Endothelial cell of umbilical vein (primary cell): ENCODE measurements around the gene TUBA4A. TPM values are rescaled to one million over a fixed set of nuclear protein-coding genes. Genes with fewer than 3 reads are reported as not detected.

ENCODE experiments used
- BruUV-seq: library from RNA; stranded (reverse); fragments of 400-500 nt; replicated peaks from 2 replicates; lab custom pipeline; 2021; lab: Mats Ljungman, UMichigan
- CTCF ChIA-PET: fragments of 300-600, 350-600 bp; sonication (Branson Sonifier 250); formaldehyde crosslinking; loops from one replicate; lab custom pipeline; 2021; ENCODE audit warnings: antibody characterized with exemption, inconsistent platforms; lab: Charles Lee
- POLR2A ChIA-PET: fragments of 300-600, 350-600 bp; sonication (Branson Sonifier 250); formaldehyde crosslinking; loops from one replicate; lab custom pipeline; 2021; ENCODE audit warnings: antibody characterized with exemption, inconsistent platforms; lab: Charles Lee
- DNase-seq: peaks from one replicate; pipeline ENCODE4 v3.0.0-alpha.2; 2011; ENCODE audit warnings: low read depth, low spot score
- FAIRE-seq: peaks from 2 replicates; lab custom pipeline; 2011; peaks lifted over from hg19 to GRCh38; lab: Jason Lieb, UNC
- H2AFZ ChIP-seq: 2 replicates; pipeline ENCODE4 v1.6.0; 2012; ENCODE audit warnings: low read depth, low read length, control low read depth, inconsistent platforms
- H3K27ac ChIP-seq: 2 replicates; pipeline ENCODE4 v1.5.1; 2011; ENCODE audit warnings: low read depth, mild to moderate bottlenecking, control low read depth, low read length, moderate library complexity; ENCODE audit not compliant: insufficient read depth
- H3K27me3 ChIP-seq, 2 experiments: 2 replicates each; pipeline versions ENCODE4 v1.6.0 to v1.6.1; 2011; ENCODE audit warnings: low read length in 2 of 2, mixed read lengths in 1 of 2; ENCODE audit not compliant: control insufficient read depth in 2 of 2, insufficient read depth in 2 of 2
- H3K36me3 ChIP-seq, 2 experiments: 2 replicates in 1 of 2; 3 replicates in 1 of 2; pipeline ENCODE4 v1.5.1; 2011; ENCODE audit warnings: low read length in 2 of 2, mild to moderate bottlenecking in 1 of 2, moderate library complexity in 1 of 2; ENCODE audit not compliant: control insufficient read depth in 2 of 2, insufficient read depth in 2 of 2; ENCODE audit errors: extremely low read depth in 1 of 2
- H3K4me1 ChIP-seq: 3 replicates; pipeline ENCODE4 v1.5.1; 2011; ENCODE audit warnings: mild to moderate bottlenecking, low read length; ENCODE audit not compliant: control insufficient read depth, insufficient read depth; ENCODE audit errors: extremely low read depth
- H3K4me2 ChIP-seq: 2 replicates; pipeline ENCODE4 v1.6.1; 2011; ENCODE audit warnings: low read length, control low read depth, mixed read lengths; ENCODE audit not compliant: insufficient read depth
- H3K4me3 ChIP-seq, 3 experiments: fragments of 200-600 bp in 1 of 3; sonication (generic), shearing (Covaris generic) in 1 of 3; replicated peaks in 1 of 3; 2 replicates each; pipeline ENCODE4 v1.5.1; 2011 to 2016; ENCODE audit warnings: control low read depth in 3 of 3, low read length in 3 of 3, mild to moderate bottlenecking in 2 of 3, inconsistent platforms in 1 of 3, low read depth in 1 of 3, moderate library complexity in 1 of 3; ENCODE audit not compliant: insufficient read depth in 1 of 3
- H3K79me2 ChIP-seq: 2 replicates; pipeline ENCODE4 v1.6.0; 2012; ENCODE audit warnings: low read length, inconsistent platforms; ENCODE audit not compliant: control insufficient read depth, insufficient read depth
- H3K9ac ChIP-seq: replicated peaks from 2 replicates; pipeline ENCODE3; 2011; ENCODE audit warnings: low read length, control low read depth; ENCODE audit not compliant: insufficient read depth; ENCODE audit errors: extremely low read depth
- H3K9me1 ChIP-seq: replicated peaks from 3 replicates; pipeline ENCODE4 v1.6.0; 2011; ENCODE audit warnings: mild to moderate bottlenecking, low read length; ENCODE audit not compliant: control insufficient read depth, insufficient read depth; ENCODE audit errors: extremely low read depth
- H3K9me3 ChIP-seq: replicated peaks from 2 replicates; pipeline ENCODE4 v1.5.1; 2012; ENCODE audit warnings: low read length, inconsistent platforms; ENCODE audit not compliant: control insufficient read depth, insufficient read depth
- H4K20me1 ChIP-seq: replicated peaks from 2 replicates; pipeline ENCODE3; 2011; ENCODE audit warnings: mild to moderate bottlenecking, low read length; ENCODE audit not compliant: control insufficient read depth, insufficient read depth; ENCODE audit errors: extremely low read depth
- CTCF ChIP-seq, 2 donors: IDR thresholded peaks; 1 replicate in 1 of 2; 2 replicates in 1 of 2; pipeline ENCODE4 v1.5.1; 2011; ENCODE audit warnings: low read length in 2 of 2, mild to moderate bottlenecking in 2 of 2, moderate library complexity in 2 of 2, control low read depth in 1 of 2, inconsistent platforms in 1 of 2, low read depth in 1 of 2; ENCODE audit not compliant: insufficient read depth in 1 of 2; ENCODE audit errors: extremely low read depth in 1 of 2
- EZH2 ChIP-seq: IDR thresholded peaks from 2 replicates; pipeline ENCODE4 v1.6.1; 2012; ENCODE audit warnings: borderline replicate concordance, low read depth, mild to moderate bottlenecking, moderate library complexity, low read length, inconsistent platforms; ENCODE audit not compliant: severe bottlenecking
- FOS ChIP-seq: IDR thresholded peaks from 2 replicates; pipeline ENCODE4 v1.6.1; 2011; ENCODE audit warnings: mild to moderate bottlenecking, low read length, moderate library complexity, borderline replicate concordance; ENCODE audit not compliant: insufficient read depth
- GATA2 ChIP-seq: IDR thresholded peaks from 2 replicates; pipeline ENCODE4 v1.7.0; 2011; ENCODE audit warnings: low read depth, mild to moderate bottlenecking, moderate library complexity, mixed read lengths, low read length; ENCODE audit not compliant: insufficient read length, insufficient read depth
- JUN ChIP-seq: IDR thresholded peaks from 2 replicates; pipeline ENCODE4 v1.6.1; 2011; ENCODE audit warnings: borderline replicate concordance, low read depth; ENCODE audit not compliant: insufficient read length, insufficient read depth
- MAX ChIP-seq: IDR thresholded peaks from 2 replicates; pipeline ENCODE4 v1.6.1; 2011; ENCODE audit not compliant: insufficient read depth, insufficient read length
- MYC ChIP-seq: IDR thresholded peaks from one replicate; pipeline ENCODE4 v1.6.1; 2011; ENCODE audit warnings: mild to moderate bottlenecking, low read depth, low read length
- POLR2A ChIP-seq: IDR thresholded peaks from 2 replicates; pipeline ENCODE4 v1.6.1; 2012; ENCODE audit warnings: low read depth, mild to moderate bottlenecking, control low read depth, low read length
- POLR2AphosphoS5 ChIP-seq: IDR thresholded peaks from 2 replicates; pipeline ENCODE4 v1.6.1; 2012; ENCODE audit warnings: low read depth, mild to moderate bottlenecking, control low read depth, low read length, moderate library complexity; ENCODE audit not compliant: insufficient read depth
- dilution Hi-C: fragments of 300-500 bp; cut with MboI; formaldehyde crosslinking; loops from one replicate; pipeline ENCODE4 v1.15.0; 2019; ENCODE audit warnings: low sequenced_read_pairs; ENCODE audit not compliant: extremely low pct_ligation_motif_present
- intact Hi-C: fragments of 100-400 bp; cut with micrococcal nuclease; formaldehyde crosslinking; loops from one replicate; pipeline ENCODE4 v1.10.0; 2022
- polyA plus RNA-seq, 4 experiments: library from polyadenylated mRNA; depleted of rRNA in 3 of 4; stranded (reverse) in 3 of 4; unstranded in 1 of 4; fragments of >200 nt; gene quantifications; 2 replicates each; pipeline versions ENCODE4 v1.2.1 to v1.2.3, GENCODE V29; 2011 to 2012; ENCODE audit warnings: missing spikeins in 1 of 4
- total RNA-seq: library from RNA; stranded (reverse); gene quantifications from 2 replicates; pipeline ENCODE4 v1.2.3, GENCODE V29; 2021

TUBA4A gene
- total and polyA plus RNA-seq, 2 donors (not counting 3 experiments of a cell fraction or from before 2014, with no cell fraction given) = 16.5 to 24.8 TPM

GRCh38 chr2:219289195-219289536 is 35.4 kb upstream of the TUBA4A start:
- intact Hi-C loops (no loop called here), dilution Hi-C loops (no loop called here)
- Histone ChIP-seq H3K4me1 (peaks cover under 1% of the 10 kb centered on the region), H3K27ac (no peak overlapping the region), H3K9me1 (no peaks in the 10 kb centered on the region), H3K9me3 (no peaks in the 10 kb centered on the region), H2AFZ (no peak overlapping the region), H4K20me1 (no peaks in the 10 kb centered on the region), H3K79me2 (no peaks in the 10 kb centered on the region), H3K4me3 (no peak overlapping the region), H3K36me3 (peaks cover 0 to 9% of the 10 kb centered on the region in 2 experiments), H3K4me2 (no peak overlapping the region), H3K9ac (no peak overlapping the region), H3K27me3 (peaks cover 0 to 1% of the 10 kb centered on the region in 2 experiments)
- FAIRE-seq = no peak
- ChIA-PET CTCF (interaction anchor here (11.2 kb wide), 1 partner anchor 8 kb away, joined by 253 read pairs; the partner anchor contains the start of gene DNAJB2), POLR2A (no interaction called here)
- BruUV-seq = no TSS peak
- no peak for TF ChIP-seq GATA2
- TF ChIP-seq POLR2AphosphoS5 = no peak
- no peak for TF ChIP-seq FOS
- no peak for DNase-seq

- dilution Hi-C loops = no loop called here
- Histone ChIP-seq H3K4me2 (no peak overlapping the region), H3K9ac (no peak overlapping the region), H3K9me3 (no peaks in the 10 kb centered on the region), H3K36me3 (peaks cover 0 to 17% of the 10 kb centered on the region in 2 experiments), H2AFZ (no peak overlapping the region), H3K27ac (no peak overlapping the region), H3K79me2 (no peaks in the 10 kb centered on the region), H3K27me3 (peaks cover 0 to 1% of the 10 kb centered on the region in 2 experiments), H3K4me3 (no peak overlapping the region), H3K4me1 (no peaks in the 10 kb centered on the region), H3K9me1 (no peaks in the 10 kb centered on the region), H4K20me1 (no peaks in the 10 kb centered on the region)
- no TSS peak for BruUV-seq
- TF ChIP-seq POLR2AphosphoS5 = no peak
- no peak for TF ChIP-seq POLR2A
- no peak for TF ChIP-seq CTCF (IDR thresholded peaks at IDR 0.05; ENCODE audit: extremely low read depth in 1 of 2, insufficient read depth in 1 of 2, low read depth in 1 of 2, low read length in 2 of 2)
- TF ChIP-seq FOS = no peak
- TF ChIP-seq MAX = no peak
- TF ChIP-seq MYC = no peak
- TF ChIP-seq GATA2 = no peak
- no peak for TF ChIP-seq JUN
- no peak for TF ChIP-seq EZH2
- no peak for DNase-seq
- no peak for FAIRE-seq
- intact Hi-C loops = no loop called here
- POLR2A ChIA-PET = interaction anchor here (0.7 kb wide), 1 partner anchor 69 kb away, joined by 4 read pairs; the partner anchor contains the start of gene ABCB6
- CTCF ChIA-PET = interaction anchor here (0.7 to 12.6 kb wide), 2 partner anchors 7 to 258 kb away, joined by 3 to 253 read pairs; no protein-coding TSS in a partner anchor
These were observed 34.0 kb upstream of the TUBA4A start for GRCh38 chr2:219287580-219288265.
